GM19468 (cell line): Measurements from ENCODE around the gene DCANP1.

Experiments
- ATAC-seq: cut with Tn5 transposase; IDR thresholded peaks from one replicate; pipeline ENCODE4 v1.9.1; 2021; ENCODE audit warnings: mild to moderate bottlenecking, moderate library complexity, moderate number of reproducible peaks; ENCODE audit not compliant: unreplicated experiment; ENCODE audit errors: extremely low read depth

Gene DCANP1

DNA sequence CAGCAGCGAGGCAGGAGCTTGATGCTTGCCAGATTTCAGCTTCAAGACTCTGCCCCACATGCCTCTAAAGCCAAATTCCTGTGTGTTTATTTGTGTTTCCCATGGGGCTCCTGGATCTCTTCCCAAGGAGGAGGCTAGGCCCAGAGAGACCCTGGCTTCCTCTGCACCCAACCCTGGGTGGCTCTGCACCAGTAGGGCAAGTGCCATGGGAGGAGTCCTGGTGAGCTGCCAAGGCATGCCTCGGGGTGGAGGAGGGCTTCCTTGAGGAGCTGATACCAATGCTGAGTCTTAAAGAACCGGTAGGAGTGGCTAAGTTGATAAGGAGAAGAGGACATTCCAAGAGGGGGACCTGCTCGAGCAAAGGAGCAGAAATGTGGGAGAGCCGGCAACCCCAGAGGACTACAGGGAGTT, 11.8 kb upstream of the DCANP1 start:
- ATAC-seq, result no peak

GRCh38 chr5:135458356-135458755, 11.2 kb upstream of the DCANP1 start:
- no peak for ATAC-seq

DNA sequence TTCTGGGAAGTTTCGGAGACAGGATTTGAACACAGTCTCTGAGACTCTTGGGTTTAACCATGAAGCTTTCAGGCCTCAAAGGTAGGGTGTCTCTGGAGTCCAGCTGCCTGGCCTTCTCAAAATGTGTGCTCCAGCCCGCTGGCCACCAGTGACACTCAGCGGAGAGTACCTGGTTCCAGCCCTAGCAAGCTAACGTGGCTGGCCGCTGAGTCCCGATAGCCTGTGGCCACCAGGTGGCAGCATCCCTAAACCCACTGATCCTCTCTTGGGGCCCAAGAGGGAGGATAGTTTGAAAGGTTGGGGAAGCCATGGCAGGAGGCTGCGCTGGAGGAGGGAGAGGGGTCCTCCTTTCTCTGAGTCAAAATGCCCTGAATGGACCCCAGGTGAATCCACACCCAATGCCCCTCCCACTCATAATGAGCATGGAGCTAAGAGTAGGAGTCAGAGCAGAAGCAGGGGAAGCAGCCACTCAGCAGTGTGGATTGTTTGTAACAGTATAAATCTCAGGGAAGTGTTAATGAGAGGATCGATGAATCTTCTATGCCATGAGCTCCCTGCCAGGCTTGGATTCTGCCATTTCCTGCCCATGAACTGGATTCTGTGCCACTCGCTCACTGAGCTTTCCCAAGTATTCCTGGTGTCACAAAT, 10.4 kb upstream of the DCANP1 start:
- ATAC-seq, result no peak

- no peak for ATAC-seq
Measured at GRCh38 chr5:135456238-135457099, 9.3 kb upstream of the DCANP1 start.

GRCh38 chr5:135455876-135456237, 8.7 kb upstream of the DCANP1 start:
- ATAC-seq, result no peak

DNA sequence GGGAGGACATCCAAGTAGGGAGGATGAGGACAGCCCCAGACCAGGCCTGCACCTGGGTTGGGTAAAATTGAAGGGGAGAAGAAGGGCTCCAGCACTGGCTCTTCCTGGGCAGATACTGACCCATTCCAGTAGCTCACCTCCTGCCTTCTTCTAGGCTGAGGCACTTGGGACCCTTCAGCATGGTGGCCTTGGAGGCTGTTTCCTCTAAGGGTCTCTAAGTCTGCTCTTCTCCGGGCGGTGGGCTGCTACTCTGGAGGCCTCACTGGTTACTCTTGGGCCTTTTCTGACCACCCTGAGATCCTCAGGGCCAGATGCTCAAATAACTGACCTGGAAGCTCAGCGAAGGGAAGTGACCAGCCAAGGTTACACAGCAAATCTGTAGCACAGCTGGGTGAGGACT, 7.8 kb upstream of the DCANP1 start:
- ATAC-seq, result no peak

GRCh38 chr5:135453613-135454012, 6.5 kb upstream of the DCANP1 start:
- ATAC-seq, result no peak

GRCh38 chr5:135452321-135453030, 5.3 kb upstream of the DCANP1 start, which contains the start of gene TIFAB:
Gene TIFAB, minus strand, starts transcription at chr5:135452351. Its CDS starts 2,412 bp downstream, at chr5:135449939.
- ATAC-seq, result no peak

DNA sequence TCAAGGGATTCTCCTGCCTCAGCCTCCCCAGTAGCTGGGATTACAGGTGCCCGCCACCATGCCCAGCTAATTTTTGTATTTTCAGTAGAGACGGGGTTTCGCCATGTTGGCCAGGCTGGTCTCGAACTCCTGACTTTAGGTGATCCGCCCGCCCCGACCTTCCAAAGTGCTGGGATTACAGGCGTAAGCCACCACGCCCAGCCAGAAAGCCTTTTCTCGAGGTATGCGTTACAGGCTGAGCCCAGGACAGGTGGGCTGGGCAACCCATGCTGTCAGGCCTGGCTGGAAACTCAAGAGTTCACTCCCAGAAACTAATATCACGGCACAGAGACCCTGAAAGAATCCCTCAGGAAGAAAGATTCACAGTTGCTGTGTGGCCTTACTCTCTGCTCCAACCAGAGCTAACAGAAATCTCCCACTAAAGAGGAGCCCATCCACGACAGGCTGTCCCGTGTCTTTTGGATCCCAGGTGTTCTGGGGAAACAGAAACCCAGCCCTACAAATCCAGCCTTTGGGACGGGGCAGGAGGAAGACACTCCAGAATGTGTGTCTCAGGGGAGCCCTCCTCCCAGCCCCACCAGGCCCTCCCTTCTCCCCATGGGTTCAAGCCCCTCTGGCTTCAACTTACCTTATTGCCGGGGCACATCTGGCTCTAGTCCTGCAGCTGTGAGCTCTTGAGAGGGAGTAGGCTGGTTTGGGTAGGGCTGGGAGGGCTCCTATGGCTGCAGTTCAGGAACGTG, 4.6 kb upstream of the DCANP1 start:
- ATAC-seq, result no peak

GRCh38 chr5:135450952-135451351, 3.8 kb upstream of the DCANP1 start:
- ATAC-seq, result no peak

DNA sequence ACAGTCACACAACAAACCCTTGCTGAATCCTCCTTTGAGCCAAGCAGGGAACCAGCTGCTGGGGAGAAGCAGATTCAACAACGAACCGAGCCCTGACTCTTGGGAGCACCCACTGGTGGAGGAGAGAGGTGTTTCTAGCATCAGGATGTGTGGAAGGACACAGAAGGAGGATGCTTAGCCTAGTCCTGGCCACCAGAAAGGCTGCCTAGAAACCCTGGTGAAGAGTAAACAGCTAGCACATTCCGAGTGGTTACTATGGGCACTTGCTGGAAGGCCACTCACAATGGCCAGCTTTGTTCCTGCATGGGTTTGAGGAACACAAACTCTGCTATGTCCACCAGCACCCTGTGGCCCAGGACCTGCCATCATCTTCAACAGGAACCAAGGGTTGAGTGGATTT, 3.2 kb upstream of the DCANP1 start:
- ATAC-seq, result no peak

GRCh38 chr5:135449644-135450043, 2.5 kb upstream of the DCANP1 start:
- no peak for ATAC-seq

- no peak for ATAC-seq
Measured at GRCh38 chr5:135448791-135449507, 1.8 kb upstream of the DCANP1 start.

DNA sequence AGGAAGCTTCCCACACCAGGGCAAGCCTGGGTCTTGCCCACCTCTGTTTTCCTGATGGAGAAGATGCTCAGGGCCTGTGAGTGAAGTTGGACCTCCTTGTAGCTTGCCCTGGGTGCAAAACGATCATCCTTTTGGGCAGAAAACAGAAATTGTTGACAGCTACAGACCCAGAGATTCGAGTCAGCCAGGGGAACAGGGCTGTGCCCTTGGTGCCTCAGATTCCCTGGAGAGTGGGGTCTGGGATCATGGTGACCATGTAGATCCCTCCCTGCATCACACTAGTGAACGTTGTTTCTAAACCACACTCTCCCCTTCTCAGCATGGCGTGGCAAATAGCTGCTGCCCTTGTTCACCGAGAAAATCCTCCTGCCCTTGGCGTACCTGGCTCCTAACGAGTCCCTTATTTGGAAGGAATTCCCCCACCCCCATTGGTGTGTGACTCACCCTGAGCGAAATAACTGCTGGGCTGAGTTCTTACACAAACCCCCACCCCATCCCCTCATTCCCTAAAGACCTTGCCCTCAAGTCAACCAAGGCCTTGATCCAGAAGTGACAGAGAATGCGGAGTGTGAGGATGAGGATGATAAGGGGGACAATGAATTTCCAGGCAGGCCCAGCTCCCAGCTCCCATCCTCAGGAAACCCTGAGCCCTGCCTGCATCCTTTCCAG, 1.1 kb upstream of the DCANP1 start:
- ATAC-seq, result no peak

GRCh38 chr5:135446615-135447014, 533 bp downstream of the DCANP1 start:
- ATAC-seq, result no peak

DNA sequence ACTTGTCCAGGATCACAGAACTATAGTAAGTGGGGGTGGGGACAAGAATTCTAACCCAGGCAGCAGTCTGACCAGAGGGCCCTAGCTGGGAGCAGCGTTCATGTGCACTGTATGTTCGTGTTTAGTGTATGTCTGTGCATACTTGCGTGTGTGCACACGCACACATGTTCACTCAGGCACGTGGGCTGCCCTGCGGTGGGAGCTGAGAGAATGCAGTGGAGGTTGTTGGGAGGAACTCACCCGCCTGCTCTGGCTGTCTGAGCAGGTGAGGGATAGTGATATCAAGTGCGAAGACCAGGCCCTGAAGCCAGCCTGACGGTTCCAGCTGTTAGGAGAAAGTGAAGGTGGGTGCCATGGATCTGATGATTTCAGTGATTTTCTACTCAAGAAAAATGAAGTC, 942 bp downstream of the DCANP1 start:
- no peak for ATAC-seq

- no peak for ATAC-seq
Measured at GRCh38 chr5:135445306-135445985, 1.7 kb downstream of the DCANP1 start.

- no peak for ATAC-seq
Measured at GRCh38 chr5:135444881-135445280, 2.3 kb downstream of the DCANP1 start.

GRCh38 chr5:135444360-135444759, 2.8 kb downstream of the DCANP1 start:
- no peak for ATAC-seq
